Stimulated activated CD8-positive, alpha-beta memory T cell treated with anti-CD3 and anti-CD28 coated beads, Interleukin-2, amount 100 ng/mL, for 48 hours (primary cell): ENCODE measurements around the gene ACCSL.

Source experiments
- DNase-seq, 2 donors: peaks; one replicate each; pipeline ENCODE4 v3.0.0-alpha.2; 2020; ENCODE audit warnings: low read depth in 2 of 2

ACCSL gene

GRCh38 chr11:44096360-44097185 is 48.8 kb downstream of the ACCSL start:
- no peak for DNase-seq

GRCh38 chr11:44097821-44098220 is 50.0 kb downstream of the ACCSL start:
- no peak for DNase-seq

GRCh38 chr11:44101098-44101497 is 53.3 kb downstream of the ACCSL start:
- no peak for DNase-seq

- no peak for DNase-seq
Measured at GRCh38 chr11:44104481-44105294, 56.9 kb downstream of the ACCSL start.

- DNase-seq: no peak
Measured at GRCh38 chr11:44108260-44108659, 60.5 kb downstream of the ACCSL start.
